Measurements from ENCODE around the gene TET3. TPM values are rescaled to one million over a fixed set of nuclear protein-coding genes. Genes with fewer than 3 reads are reported as not detected.

Gene TET3
- total RNA-seq, 1 experiment from 2014 or later = 3.7 TPM

- no peak for DNase-seq (ENCODE audit: low read depth)
These were observed 2.6 kb downstream of the TET3 start for GRCh38 chr2:73987109-73987947.

- DNase-seq (ENCODE audit: low read depth) = no peak
These were observed 3.4 kb downstream of the TET3 start for GRCh38 chr2:73987948-73988700.

- DNase-seq (ENCODE audit: low read depth) = no peak
These were observed 5.3 kb downstream of the TET3 start for GRCh38 chr2:73989972-73990371.

GRCh38 chr2:73990531-73990930 lies 5.8 kb downstream of the TET3 start:
- no peak for DNase-seq (ENCODE audit: low read depth)

- DNase-seq (ENCODE audit: low read depth) = no peak
These were observed 7.3 kb downstream of the TET3 start for GRCh38 chr2:73992036-73992435.

GRCh38 chr2:73993376-73993775 lies 8.7 kb downstream of the TET3 start:
- peak; percentile 19 for DNase-seq (ENCODE audit: low read depth)

GRCh38 chr2:73993778-73994177 lies 9.1 kb downstream of the TET3 start:
- DNase-seq (ENCODE audit: low read depth) = no peak

GRCh38 chr2:73994178-73994831 lies 9.6 kb downstream of the TET3 start:
- DNase-seq (ENCODE audit: low read depth) = no peak

- no peak for DNase-seq (ENCODE audit: low read depth)
These were observed 11.1 kb downstream of the TET3 start for GRCh38 chr2:73995810-73996209.

- DNase-seq (ENCODE audit: low read depth) = no peak
These were observed 13.1 kb downstream of the TET3 start for GRCh38 chr2:73997813-73998212.

GRCh38 chr2:73998451-73998850 lies 13.7 kb downstream of the TET3 start:
- no peak for DNase-seq (ENCODE audit: low read depth)

GRCh38 chr2:73998933-73999332 lies 14.2 kb downstream of the TET3 start:
- no peak for DNase-seq (ENCODE audit: low read depth)

- no peak for DNase-seq (ENCODE audit: low read depth)
These were observed 15.3 kb downstream of the TET3 start for GRCh38 chr2:73999881-74000597.

- no peak for DNase-seq (ENCODE audit: low read depth)
These were observed 16.0 kb downstream of the TET3 start for GRCh38 chr2:74000666-74001065.

- DNase-seq (ENCODE audit: low read depth) = no peak
These were observed 16.4 kb downstream of the TET3 start for GRCh38 chr2:74001121-74001520.

- no peak for DNase-seq (ENCODE audit: low read depth)
These were observed 17.2 kb downstream of the TET3 start for GRCh38 chr2:74001781-74002504.

GRCh38 chr2:74002505-74003421 lies 18.1 kb downstream of the TET3 start:
- peak; percentile 74 for DNase-seq (ENCODE audit: low read depth)

- peak; percentile 77 for DNase-seq (ENCODE audit: low read depth)
These were observed 18.9 kb downstream of the TET3 start for GRCh38 chr2:74003494-74004211.

Measured in LHCN-M2 (cell line).